UCSD-AML1 (cell line): Measurements from ENCODE around the gene GNS.

Experiments
- DNase-seq: peaks from one replicate; lab custom pipeline; 2025; ENCODE audit not compliant: unreplicated experiment; lab: John Stamatoyannopoulos, UW

Gene GNS

DNA sequence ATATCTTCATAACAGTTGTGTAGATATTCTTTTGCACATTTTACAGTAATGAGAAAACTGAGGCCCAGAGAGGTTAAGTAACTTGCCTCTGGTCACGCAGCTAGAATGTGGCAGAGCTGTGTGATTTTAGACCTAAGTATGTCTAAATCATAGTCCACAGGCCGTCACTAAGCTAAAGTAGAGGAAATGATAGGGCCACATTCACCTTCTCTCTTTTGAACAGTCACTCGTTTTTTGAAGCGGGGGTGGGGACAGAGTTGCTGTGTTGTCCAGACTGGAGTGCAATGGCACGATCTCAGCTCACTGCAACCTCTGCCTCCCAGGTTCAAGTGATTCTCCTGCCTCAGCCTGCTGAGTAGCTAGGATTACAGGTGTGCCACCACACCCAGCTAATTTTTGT lies 80.4 kb downstream of the GNS start:
- DNase-seq, result no peak

DNA sequence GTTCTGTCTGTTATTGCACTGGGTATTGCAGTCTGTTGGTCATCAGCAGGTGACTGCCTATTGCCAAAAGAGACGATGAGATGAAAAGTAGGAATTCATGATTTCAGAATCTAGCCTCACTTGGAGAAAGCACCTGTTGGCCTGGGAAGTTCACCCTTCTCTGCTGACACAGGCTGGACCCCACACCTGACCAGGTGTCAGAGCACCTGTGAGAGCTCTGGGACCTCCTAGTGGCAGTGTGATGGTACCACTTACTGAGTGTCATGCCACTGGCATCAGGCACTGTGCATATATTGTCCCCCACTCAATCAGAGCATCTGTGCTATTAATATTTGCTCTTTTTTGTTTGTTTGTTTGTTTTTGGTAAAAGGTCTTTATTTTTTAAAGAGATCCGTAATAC lies 81.0 kb downstream of the GNS start:
- no peak for DNase-seq

DNA sequence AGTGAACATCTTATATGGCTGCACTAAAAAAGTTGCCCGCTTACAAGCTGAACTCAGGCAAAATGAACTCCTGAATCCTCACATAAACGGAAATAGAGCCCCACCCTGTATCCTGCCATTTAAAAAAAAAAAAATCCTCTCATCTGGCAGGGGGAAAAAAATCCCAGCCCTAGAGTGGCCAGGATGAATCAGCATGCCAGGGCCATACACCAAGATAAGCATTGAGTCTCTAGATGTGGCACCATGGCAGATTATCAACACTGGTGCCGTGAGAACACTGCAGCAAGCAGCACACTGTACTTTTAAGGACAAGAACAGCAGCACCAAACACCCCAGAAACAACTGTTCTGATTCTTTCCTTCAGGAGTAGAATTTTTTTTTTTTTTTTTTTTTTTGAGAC lies 83.4 kb downstream of the GNS start:
- peak; percentile 27 for DNase-seq

DNA sequence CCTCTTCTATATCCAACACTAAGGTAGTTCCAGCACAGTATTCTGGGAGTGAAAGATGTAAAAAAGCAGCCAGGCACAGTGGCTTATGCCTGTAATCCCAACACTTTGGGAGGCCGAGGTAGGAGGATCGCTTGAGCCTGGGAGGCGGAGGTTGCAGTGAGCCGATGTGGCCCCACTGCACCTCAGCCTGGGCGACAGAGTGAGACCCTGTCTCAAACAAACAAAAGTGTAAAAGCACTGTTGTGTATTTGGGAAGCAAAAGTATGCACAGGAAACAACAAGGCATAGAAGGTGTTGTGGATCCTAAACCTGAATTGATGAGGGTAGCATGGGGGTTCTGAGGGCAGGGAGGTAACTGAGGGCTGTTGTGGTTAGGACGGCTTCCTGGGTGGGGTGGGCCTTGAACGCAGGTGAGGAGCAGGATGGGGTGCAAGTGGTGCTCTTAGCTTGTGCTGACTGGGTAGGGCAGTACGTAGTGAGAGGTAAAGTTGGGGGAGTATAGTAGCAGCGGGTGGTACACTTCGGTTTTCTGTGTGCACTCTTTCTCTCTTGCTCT lies 84.8 kb downstream of the GNS start:
- DNase-seq, result no peak

- DNase-seq, result no peak
These were observed 85.6 kb downstream of the GNS start for GRCh38 chr12:64673490-64674169.

DNA sequence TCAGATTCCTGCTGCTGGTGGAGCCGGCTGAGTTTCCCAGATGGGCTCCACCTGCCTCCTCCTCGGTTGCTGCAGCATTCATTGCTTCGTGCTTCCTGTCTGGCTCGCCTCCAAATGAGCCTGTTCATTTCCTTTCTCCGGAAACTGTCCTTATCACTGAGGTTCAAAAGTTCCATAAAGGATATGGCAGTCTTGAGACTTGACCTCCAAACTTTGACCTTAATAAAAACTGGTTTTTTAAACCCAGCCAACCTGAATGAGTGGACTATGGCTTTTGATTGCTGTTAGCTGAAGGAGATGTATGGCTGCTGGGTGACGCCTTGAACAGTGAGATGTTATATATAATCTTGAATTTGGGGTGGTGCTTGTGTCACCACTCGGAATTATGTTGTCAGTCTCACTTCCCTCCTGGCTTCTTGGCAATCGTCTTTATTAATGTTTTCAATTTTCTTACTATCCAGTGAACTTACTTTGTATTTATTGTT lies 86.2 kb downstream of the GNS start:
- DNase-seq, result peak; percentile 54

DNA sequence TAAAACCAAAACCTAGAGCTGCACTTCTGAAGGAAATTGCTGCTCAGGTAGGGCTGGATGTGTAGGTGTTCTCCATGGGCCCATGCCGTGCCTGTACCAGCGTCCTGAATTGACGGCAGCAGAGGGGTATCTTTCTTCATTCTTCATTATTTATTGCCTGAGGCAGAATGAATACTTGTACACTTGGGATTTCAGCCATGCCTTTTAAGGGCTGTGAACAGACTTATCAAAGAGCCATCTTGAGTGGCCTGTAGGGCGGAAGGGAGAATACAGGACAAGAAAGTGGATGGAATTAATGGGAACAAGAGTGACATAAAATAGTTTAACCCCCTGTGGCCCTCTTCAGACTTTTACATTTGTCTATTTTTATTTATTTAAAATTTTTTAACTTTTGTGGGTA lies 87.5 kb downstream of the GNS start:
- DNase-seq, result no peak

GRCh38 chr12:64670919-64671639 lies 88.1 kb downstream of the GNS start:
- DNase-seq, result no peak

GRCh38 chr12:64670019-64670418 lies 89.2 kb downstream of the GNS start:
- no peak for DNase-seq

- peak; percentile 77 for DNase-seq
These were observed 89.8 kb downstream of the GNS start for GRCh38 chr12:64669270-64669842.

DNA sequence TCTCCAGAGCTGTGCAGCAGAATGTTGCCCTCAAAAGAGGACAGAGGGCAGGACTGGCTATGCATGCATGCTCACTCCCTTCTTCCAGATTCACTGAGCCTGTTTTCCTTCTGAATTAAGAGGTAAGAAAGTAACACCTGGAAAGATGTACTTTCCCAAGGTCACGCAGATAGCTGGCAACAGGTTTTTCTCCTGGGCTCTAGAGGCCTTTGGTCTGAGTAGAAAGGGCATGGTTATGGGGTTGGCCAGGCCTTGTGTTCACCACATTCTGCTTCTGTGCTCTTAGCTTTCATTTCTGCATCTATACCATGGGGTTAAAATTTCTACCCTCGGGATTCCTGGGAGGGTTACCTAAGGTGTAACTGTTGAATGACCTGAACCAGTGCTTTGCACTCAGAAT lies 91.4 kb downstream of the GNS start:
- DNase-seq, result no peak

DNA sequence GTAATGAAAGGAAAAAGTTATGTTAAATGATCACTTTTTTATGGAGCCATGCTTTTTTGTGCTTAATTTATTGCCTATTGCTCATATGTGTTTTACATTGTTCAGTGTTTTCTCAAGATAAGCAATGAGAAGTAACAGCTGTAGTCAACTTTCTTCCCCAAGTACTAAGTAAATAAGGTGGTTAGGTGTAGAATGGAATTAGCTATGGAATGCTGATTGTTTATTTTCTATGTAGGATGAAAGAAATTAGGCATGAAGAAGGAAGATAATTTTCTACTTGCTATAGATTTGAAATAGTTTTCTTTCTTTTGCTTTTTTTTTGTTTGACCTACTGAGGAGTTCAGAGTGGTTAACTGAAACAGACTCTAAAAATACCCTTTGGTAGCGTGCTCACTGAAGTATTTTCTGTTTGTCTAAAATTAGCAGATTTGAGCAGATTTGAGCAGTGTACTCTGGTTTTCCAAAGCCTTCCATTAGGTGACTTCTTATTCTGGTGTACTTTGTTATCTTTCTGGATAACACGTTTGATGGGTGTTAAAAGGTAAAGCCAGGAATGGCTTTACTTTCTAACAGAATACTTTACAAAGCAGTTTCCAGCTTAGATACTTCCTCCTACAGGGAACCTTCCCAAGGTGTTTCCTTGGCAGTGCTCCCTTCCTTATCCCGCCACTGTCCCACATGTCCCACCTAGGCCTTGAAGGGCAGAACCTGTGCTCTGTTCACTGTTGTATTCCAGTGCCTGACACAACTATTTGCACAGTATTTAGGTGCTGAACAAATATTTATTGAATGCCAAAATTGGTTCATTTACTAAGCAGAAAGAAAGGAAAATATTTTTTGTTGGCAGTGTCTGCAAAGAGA lies 92.9 kb downstream of the GNS start:
- no peak for DNase-seq

DNA sequence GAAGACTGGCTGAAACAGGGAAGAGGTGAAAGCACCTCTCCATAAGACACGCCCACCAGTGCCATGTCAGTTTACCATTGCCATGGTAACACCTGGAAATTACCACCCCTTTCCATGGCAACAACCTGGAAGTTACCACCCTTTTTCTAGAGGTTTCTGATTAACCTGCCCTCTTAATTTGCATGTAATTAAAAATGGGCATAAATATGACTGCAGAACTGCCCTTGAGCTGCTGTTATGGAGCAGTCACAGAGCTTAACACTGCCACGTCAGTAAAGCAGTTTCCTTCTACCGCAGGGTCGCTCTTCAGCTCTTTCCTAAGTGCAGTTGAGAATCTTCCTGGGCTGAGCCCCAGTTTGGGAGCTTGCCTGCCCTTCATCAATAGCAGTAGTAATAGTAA lies 93.7 kb downstream of the GNS start:
- DNase-seq, result no peak
